HEK293 (cell line): ENCODE measurements around the gene SH3D19.

Source experiments
- CTCF ChIA-PET: fragments of 350-600 bp; formaldehyde crosslinking; extraction: SDS; loops from one replicate; lab custom pipeline; 2021; ENCODE audit warnings: antibody characterized with exemption; lab: Yijun Ruan, JAX
- POLR2A ChIA-PET: fragments of 300-600 bp; formaldehyde crosslinking; extraction: SDS; loops from one replicate; lab custom pipeline; 2020; ENCODE audit warnings: antibody characterized with exemption, inconsistent platforms; lab: Yijun Ruan, JAX
- H3K27ac ChIP-seq: fragments of 200-500 bp; sonication (Bioruptor generic); 2 replicates; pipeline ENCODE4 v1.5.1; 2014; ENCODE audit warnings: low read depth, low read length, control low read depth, inconsistent platforms; ENCODE audit errors: extremely low read depth
- H3K36me3 ChIP-seq, 2 experiments: fragments of 200-500 bp in 1 of 2; sonication (Bioruptor generic) in 1 of 2; 1 replicate in 1 of 2; 2 replicates in 1 of 2; pipeline ENCODE4 v1.5.1; 2014 to 2017; ENCODE audit warnings: inconsistent platforms in 2 of 2, low read length in 2 of 2; ENCODE audit not compliant: control insufficient read depth in 2 of 2, insufficient read depth in 1 of 2
- H3K4me1 ChIP-seq: fragments of 200-500 bp; sonication (Bioruptor generic); 2 replicates; pipeline ENCODE4 v1.5.1; 2014; ENCODE audit warnings: mild to moderate bottlenecking, low read length, inconsistent platforms; ENCODE audit not compliant: control insufficient read depth, insufficient read depth
- H3K4me3 ChIP-seq: 2 replicates; pipeline ENCODE4 v1.5.1; 2011; ENCODE audit warnings: low read depth, mild to moderate bottlenecking, control low read depth, low read length, moderate library complexity
- H3K9me3 ChIP-seq: fragments of 200-500 bp; sonication (Bioruptor generic); 2 replicates; pipeline ENCODE4 v1.5.1; 2014; ENCODE audit warnings: low read depth, low read length, inconsistent platforms; ENCODE audit not compliant: control insufficient read depth, insufficient read depth
- GLIS2 ChIP-seq: fragments of 450-650 bp; formaldehyde crosslinking; IDR thresholded peaks from 2 replicates; pipeline ENCODE4 v1.5.1; 2016; ENCODE audit warnings: missing biosample characterization, missing genetic modification characterization
- HOXC10 ChIP-seq: sonication (generic); formaldehyde crosslinking; IDR thresholded peaks from 2 replicates; pipeline ENCODE4 v1.8.1; 2023; ENCODE audit warnings: mild to moderate bottlenecking, missing genetic modification reagents
- REPIN1 ChIP-seq: fragments of 450-650 bp; formaldehyde crosslinking; IDR thresholded peaks from 2 replicates; pipeline ENCODE4 v1.5.1; 2017; ENCODE audit warnings: missing biosample characterization, missing genetic modification characterization, low read depth
- ZBTB11 ChIP-seq: fragments of 450-650 bp; formaldehyde crosslinking; conservative IDR thresholded peaks from 2 replicates; pipeline ENCODE4 v1.5.1; 2016; ENCODE audit warnings: low read depth, missing biosample characterization, missing genetic modification characterization
- ZFHX2 ChIP-seq: fragments of 450-650 bp; formaldehyde crosslinking; conservative IDR thresholded peaks from 2 replicates; pipeline ENCODE4 v1.5.1; 2016; ENCODE audit warnings: missing biosample characterization, missing genetic modification characterization
- ZFP37 ChIP-seq: fragments of 450-650 bp; formaldehyde crosslinking; IDR thresholded peaks from 2 replicates; pipeline ENCODE4 v1.5.1; 2016; ENCODE audit warnings: missing biosample characterization, missing genetic modification characterization
- ZNF10 ChIP-seq: fragments of 450-650 bp; formaldehyde crosslinking; IDR thresholded peaks from 2 replicates; pipeline ENCODE4 v1.5.1; 2017; ENCODE audit warnings: missing biosample characterization, missing genetic modification characterization
- ZNF155 ChIP-seq: fragments of 450-650 bp; formaldehyde crosslinking; IDR thresholded peaks from 2 replicates; pipeline ENCODE4 v1.5.1; 2016; ENCODE audit warnings: missing biosample characterization, missing genetic modification characterization
- ZNF184 ChIP-seq: fragments of 450-650 bp; IDR thresholded peaks from 2 replicates; pipeline ENCODE4 v1.5.1; 2018; ENCODE audit warnings: missing biosample characterization, mild to moderate bottlenecking, missing genetic modification characterization
- ZNF292 ChIP-seq: fragments of 450-650 bp; formaldehyde crosslinking; IDR thresholded peaks from 2 replicates; pipeline ENCODE4 v1.5.1; 2016; ENCODE audit warnings: low read depth, missing biosample characterization, missing genetic modification characterization, borderline replicate concordance
- ZNF302 ChIP-seq: fragments of 450-650 bp; formaldehyde crosslinking; IDR thresholded peaks from 2 replicates; pipeline ENCODE4 v1.5.1; 2016; ENCODE audit warnings: missing biosample characterization, missing genetic modification characterization, low read depth
- ZNF324 ChIP-seq: fragments of 450-650 bp; formaldehyde crosslinking; IDR thresholded peaks from 2 replicates; pipeline ENCODE4 v1.5.1; 2016; ENCODE audit warnings: missing biosample characterization, missing genetic modification characterization
- ZNF449 ChIP-seq: fragments of 450-650 bp; formaldehyde crosslinking; IDR thresholded peaks from 2 replicates; pipeline ENCODE4 v1.5.1; 2017; ENCODE audit warnings: missing biosample characterization, mild to moderate bottlenecking, missing genetic modification characterization, moderate library complexity
- ZNF580 ChIP-seq: fragments of 450-650 bp; formaldehyde crosslinking; IDR thresholded peaks from 2 replicates; pipeline ENCODE4 v1.5.1; 2016; ENCODE audit warnings: missing biosample characterization, missing genetic modification characterization
- ZNF692 ChIP-seq: fragments of 450-650 bp; formaldehyde crosslinking; IDR thresholded peaks from 2 replicates; pipeline ENCODE4 v1.5.1; 2016; ENCODE audit warnings: missing biosample characterization, missing genetic modification characterization
- TF ChIP-seq, protein P1 (sequence below): fragments of 450-650 bp; formaldehyde crosslinking; IDR thresholded peaks from 2 replicates; pipeline ENCODE4 v1.5.1; 2016; ENCODE audit warnings: missing biosample characterization, missing genetic modification characterization, borderline replicate concordance
- TF ChIP-seq, protein P2 (sequence below): fragments of 450-650 bp; formaldehyde crosslinking; IDR thresholded peaks from 2 replicates; pipeline ENCODE4 v1.5.1; 2017; ENCODE audit warnings: missing biosample characterization, missing genetic modification characterization

SH3D19 gene

DNA sequence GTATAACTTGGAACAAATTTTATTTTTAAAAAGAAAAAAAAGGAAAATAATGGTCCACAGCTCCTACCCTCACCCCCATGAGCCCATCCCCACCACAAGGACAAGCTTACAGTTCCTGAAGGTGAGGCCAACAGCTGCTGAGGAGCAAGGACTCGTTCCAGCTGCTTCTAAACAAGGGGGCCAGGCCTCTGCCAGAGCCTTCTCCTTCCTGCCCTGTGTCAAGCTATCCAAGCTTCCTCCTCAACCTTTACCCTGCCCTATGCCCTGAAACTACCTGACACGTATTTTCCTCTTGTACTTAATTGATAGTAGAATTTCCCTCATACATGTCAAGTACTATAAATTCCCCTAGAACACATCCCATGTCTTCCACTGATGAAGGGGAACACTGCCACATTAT is 8.8 kb downstream of the SH3D19 start:
- no peak overlapping the region for H3K27ac ChIP-seq

GRCh38 chr4:151315212-151315886 is 10.1 kb downstream of the SH3D19 start:
- Histone ChIP-seq H3K4me1 (peaks cover 5% of the 10 kb centered on the region; the same call in 1 of the 2 replicates), H3K4me3 (no peak overlapping the region), H3K27ac (no peak overlapping the region), H3K36me3 (no peaks in the 10 kb centered on the region; a peak in 1 of 3 replicates), H3K9me3 (no peaks in the 10 kb centered on the region)
- ChIA-PET CTCF (no interaction called here), POLR2A (no interaction called here)
- TF ChIP-seq, protein P1, sequence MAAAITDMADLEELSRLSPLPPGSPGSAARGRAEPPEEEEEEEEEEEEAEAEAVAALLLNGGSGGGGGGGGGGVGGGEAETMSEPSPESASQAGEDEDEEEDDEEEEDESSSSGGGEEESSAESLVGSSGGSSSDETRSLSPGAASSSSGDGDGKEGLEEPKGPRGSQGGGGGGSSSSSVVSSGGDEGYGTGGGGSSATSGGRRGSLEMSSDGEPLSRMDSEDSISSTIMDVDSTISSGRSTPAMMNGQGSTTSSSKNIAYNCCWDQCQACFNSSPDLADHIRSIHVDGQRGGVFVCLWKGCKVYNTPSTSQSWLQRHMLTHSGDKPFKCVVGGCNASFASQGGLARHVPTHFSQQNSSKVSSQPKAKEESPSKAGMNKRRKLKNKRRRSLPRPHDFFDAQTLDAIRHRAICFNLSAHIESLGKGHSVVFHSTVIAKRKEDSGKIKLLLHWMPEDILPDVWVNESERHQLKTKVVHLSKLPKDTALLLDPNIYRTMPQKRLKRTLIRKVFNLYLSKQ: no peak
- no peak for TF ChIP-seq ZNF449 (tag by site-specific recombination)
- TF ChIP-seq ZNF292 (tag by site-specific recombination): no peak
- TF ChIP-seq HOXC10 (CRISPR knock-in tag): no peak
- no peak for TF ChIP-seq ZNF155 (tag by site-specific recombination)
- no peak for TF ChIP-seq ZNF324 (tag by site-specific recombination)
- TF ChIP-seq ZBTB11 (tag by site-specific recombination): no peak
- no peak for TF ChIP-seq ZNF302 (tag by site-specific recombination)
- no peak for TF ChIP-seq ZFP37
- no peak for TF ChIP-seq REPIN1 (tag by site-specific recombination)
- no peak for TF ChIP-seq ZNF184
- TF ChIP-seq GLIS2: no peak
- no peak for TF ChIP-seq ZNF580 (tag by site-specific recombination)
- TF ChIP-seq ZNF692: no peak
- TF ChIP-seq, protein P2, sequence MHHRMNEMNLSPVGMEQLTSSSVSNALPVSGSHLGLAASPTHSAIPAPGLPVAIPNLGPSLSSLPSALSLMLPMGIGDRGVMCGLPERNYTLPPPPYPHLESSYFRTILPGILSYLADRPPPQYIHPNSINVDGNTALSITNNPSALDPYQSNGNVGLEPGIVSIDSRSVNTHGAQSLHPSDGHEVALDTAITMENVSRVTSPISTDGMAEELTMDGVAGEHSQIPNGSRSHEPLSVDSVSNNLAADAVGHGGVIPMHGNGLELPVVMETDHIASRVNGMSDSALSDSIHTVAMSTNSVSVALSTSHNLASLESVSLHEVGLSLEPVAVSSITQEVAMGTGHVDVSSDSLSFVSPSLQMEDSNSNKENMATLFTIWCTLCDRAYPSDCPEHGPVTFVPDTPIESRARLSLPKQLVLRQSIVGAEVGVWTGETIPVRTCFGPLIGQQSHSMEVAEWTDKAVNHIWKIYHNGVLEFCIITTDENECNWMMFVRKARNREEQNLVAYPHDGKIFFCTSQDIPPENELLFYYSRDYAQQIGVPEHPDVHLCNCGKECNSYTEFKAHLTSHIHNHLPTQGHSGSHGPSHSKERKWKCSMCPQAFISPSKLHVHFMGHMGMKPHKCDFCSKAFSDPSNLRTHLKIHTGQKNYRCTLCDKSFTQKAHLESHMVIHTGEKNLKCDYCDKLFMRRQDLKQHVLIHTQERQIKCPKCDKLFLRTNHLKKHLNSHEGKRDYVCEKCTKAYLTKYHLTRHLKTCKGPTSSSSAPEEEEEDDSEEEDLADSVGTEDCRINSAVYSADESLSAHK (tag by site-specific recombination): no peak

More for the DNA sequence above, 8.8 kb downstream of the SH3D19 start:
- Histone ChIP-seq H3K4me1 (peaks cover 6% of the 10 kb centered on the region; the same call in 1 of the 2 replicates), H3K9me3 (no peaks in the 10 kb centered on the region), H3K4me3 (no peak overlapping the region), H3K36me3 (no peaks in the 10 kb centered on the region)
- ChIA-PET CTCF (interaction anchor here (1.2 kb wide), 1 partner anchor 12 kb away, joined by 3 read pairs; no protein-coding TSS in a partner anchor), POLR2A (interaction anchor here (1.1 kb wide), 1 partner anchor 9 kb away, joined by 3 read pairs; the partner anchor contains the start of gene SH3D19)
- TF ChIP-seq ZFHX2: no peak
- TF ChIP-seq ZNF10 (tag by site-specific recombination): peak; percentile 48; the same call in 1 of the 2 replicates
